MM.1S (cell line): Measurements from ENCODE around the gene RABEP1.

ENCODE experiments used
- DNase-seq: peaks from one replicate; pipeline ENCODE4 v3.0.0-alpha.2; 2015
- H2AFZ ChIP-seq: fragments of 300-600 bp; sonication (generic); 2 replicates; pipeline ENCODE4 v1.6.0; 2016; ENCODE audit warnings: antibody characterized with exemption, low read length
- H3F3A ChIP-seq: fragments of 300-600 bp; sonication (generic); 2 replicates; pipeline ENCODE4 v1.6.1; 2016; ENCODE audit warnings: mild to moderate bottlenecking, antibody characterized with exemption, low read length, moderate library complexity, mixed read lengths; ENCODE audit not compliant: insufficient read depth
- H3K27ac ChIP-seq: fragments of 300-600 bp; sonication (generic); 2 replicates; pipeline ENCODE4 v1.5.1; 2016; ENCODE audit warnings: mild to moderate bottlenecking, low read length
- H3K27me3 ChIP-seq: fragments of 300-600 bp; sonication (generic); replicated peaks from 2 replicates; pipeline ENCODE4 v1.6.0; 2016; ENCODE audit warnings: low read length; ENCODE audit not compliant: insufficient read depth
- H3K36me3 ChIP-seq: fragments of 300-600 bp; sonication (generic); replicated peaks from 2 replicates; pipeline ENCODE4 v1.6.1; 2016; ENCODE audit warnings: mild to moderate bottlenecking, low read length, mixed read lengths; ENCODE audit not compliant: insufficient read depth
- H3K4me1 ChIP-seq: fragments of 300-600 bp; sonication (generic); 2 replicates; pipeline ENCODE4 v1.6.1; 2016; ENCODE audit warnings: low read length, mixed read lengths
- H3K4me2 ChIP-seq: fragments of 300-600 bp; sonication (generic); 2 replicates; pipeline ENCODE4 v1.6.0; 2016; ENCODE audit warnings: low read depth, low read length
- H3K4me3 ChIP-seq: fragments of 300-600 bp; sonication (generic); 2 replicates; pipeline ENCODE4 v1.5.1; 2016; ENCODE audit warnings: low read length, mixed read lengths
- H3K79me2 ChIP-seq: fragments of 300-600 bp; sonication (generic); 2 replicates; pipeline ENCODE4 v1.6.1; 2016; ENCODE audit warnings: mixed run types, low read length, mixed read lengths
- H3K9ac ChIP-seq: fragments of 300-600 bp; sonication (generic); 2 replicates; pipeline ENCODE4 v1.6.1; 2016; ENCODE audit warnings: low read length, mixed read lengths
- H3K9me2 ChIP-seq: fragments of 300-600 bp; sonication (generic); replicated peaks from 2 replicates; pipeline ENCODE4 v1.6.1; 2016; ENCODE audit warnings: mild to moderate bottlenecking, low read length, mixed read lengths; ENCODE audit not compliant: insufficient read depth
- H3K9me3 ChIP-seq: fragments of 300-600 bp; sonication (generic); replicated peaks from 2 replicates; pipeline ENCODE4 v1.6.1; 2016; ENCODE audit warnings: mild to moderate bottlenecking, low read length, mixed read lengths; ENCODE audit not compliant: insufficient read depth
- H4K20me1 ChIP-seq: fragments of 300-600 bp; sonication (generic); 2 replicates; pipeline ENCODE4 v1.6.1; 2016; ENCODE audit warnings: mild to moderate bottlenecking, low read length, moderate library complexity, mixed read lengths; ENCODE audit not compliant: insufficient read depth
- EZH2 ChIP-seq: fragments of 300-600 bp; sonication (generic); optimal IDR thresholded peaks from 2 replicates; pipeline ENCODE3; 2017; ENCODE audit warnings: low read depth, mild to moderate bottlenecking, antibody characterized with exemption, low read length, mixed read lengths
- EZH2phosphoT487 ChIP-seq: fragments of 300-600 bp; sonication (generic); IDR thresholded peaks from 2 replicates; pipeline ENCODE4 v1.6.1; 2018; ENCODE audit warnings: antibody characterized with exemption, low read length
- TF ChIP-seq, protein P1 (sequence below): fragments of 300-600 bp; sonication (generic); IDR thresholded peaks from 2 replicates; pipeline ENCODE4 v1.5.1; 2016; ENCODE audit warnings: antibody characterized with exemption, low read length, mixed read lengths

Gene RABEP1

DNA sequence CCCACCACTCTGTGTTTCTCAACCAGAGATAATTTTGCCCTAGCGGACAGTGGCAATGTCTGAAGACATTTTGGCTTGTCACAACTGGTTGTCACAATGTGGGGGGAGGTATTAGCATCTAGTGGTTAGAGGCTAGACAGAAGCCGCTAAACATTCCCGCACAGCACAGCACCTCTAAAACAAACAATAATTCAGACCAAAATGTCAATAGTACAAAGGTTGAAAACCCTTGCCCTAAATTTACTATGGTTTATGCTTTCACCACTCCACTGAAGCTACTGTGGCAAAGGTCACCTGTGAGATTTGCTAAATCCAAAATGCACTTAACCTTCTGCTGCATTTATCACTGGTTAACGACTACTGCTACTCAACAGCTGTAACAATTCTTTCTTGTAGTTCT is 123.3 kb downstream of the RABEP1 start:
- Histone ChIP-seq H3K4me1 (no peaks in the 10 kb centered on the region), H3K9me2 (no peaks in the 10 kb centered on the region), H3K9ac (no peak overlapping the region), H2AFZ (no peak overlapping the region), H3K79me2 (peaks cover 54% of the 10 kb centered on the region), H3K9me3 (no peaks in the 10 kb centered on the region), H4K20me1 (no peaks in the 10 kb centered on the region), H3F3A (no peaks in the 10 kb centered on the region), H3K27me3 (no peaks in the 10 kb centered on the region), H3K27ac (no peak overlapping the region), H3K36me3 (peaks cover 33% of the 10 kb centered on the region), H3K4me2 (no peak overlapping the region), H3K4me3 (no peak overlapping the region)
- no peak for DNase-seq
- TF ChIP-seq EZH2: no peak
- TF ChIP-seq, protein P1, sequence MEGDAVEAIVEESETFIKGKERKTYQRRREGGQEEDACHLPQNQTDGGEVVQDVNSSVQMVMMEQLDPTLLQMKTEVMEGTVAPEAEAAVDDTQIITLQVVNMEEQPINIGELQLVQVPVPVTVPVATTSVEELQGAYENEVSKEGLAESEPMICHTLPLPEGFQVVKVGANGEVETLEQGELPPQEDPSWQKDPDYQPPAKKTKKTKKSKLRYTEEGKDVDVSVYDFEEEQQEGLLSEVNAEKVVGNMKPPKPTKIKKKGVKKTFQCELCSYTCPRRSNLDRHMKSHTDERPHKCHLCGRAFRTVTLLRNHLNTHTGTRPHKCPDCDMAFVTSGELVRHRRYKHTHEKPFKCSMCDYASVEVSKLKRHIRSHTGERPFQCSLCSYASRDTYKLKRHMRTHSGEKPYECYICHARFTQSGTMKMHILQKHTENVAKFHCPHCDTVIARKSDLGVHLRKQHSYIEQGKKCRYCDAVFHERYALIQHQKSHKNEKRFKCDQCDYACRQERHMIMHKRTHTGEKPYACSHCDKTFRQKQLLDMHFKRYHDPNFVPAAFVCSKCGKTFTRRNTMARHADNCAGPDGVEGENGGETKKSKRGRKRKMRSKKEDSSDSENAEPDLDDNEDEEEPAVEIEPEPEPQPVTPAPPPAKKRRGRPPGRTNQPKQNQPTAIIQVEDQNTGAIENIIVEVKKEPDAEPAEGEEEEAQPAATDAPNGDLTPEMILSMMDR: no peak

DNA sequence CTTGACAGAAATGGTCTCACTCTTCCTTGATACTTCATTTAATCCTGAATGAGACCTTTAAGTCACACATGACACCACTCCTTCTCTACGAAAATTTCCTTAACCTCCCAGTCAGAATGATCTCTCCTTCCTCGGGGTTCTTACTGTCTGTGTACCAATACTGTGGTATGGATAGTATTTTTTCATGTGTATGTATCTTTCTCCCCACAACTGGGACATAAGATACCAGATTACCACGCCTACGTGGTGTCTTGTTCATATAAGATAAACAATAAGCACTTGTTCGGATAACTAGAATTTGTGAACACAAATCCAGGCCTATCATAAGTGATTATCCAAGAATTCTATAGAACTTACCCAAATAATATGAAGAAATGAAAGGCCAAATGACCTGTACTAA is 126.1 kb downstream of the RABEP1 start:
- Histone ChIP-seq H3F3A (no peaks in the 10 kb centered on the region), H3K9me2 (no peaks in the 10 kb centered on the region), H3K4me2 (no peak overlapping the region), H3K9me3 (no peaks in the 10 kb centered on the region), H3K4me3 (no peak overlapping the region), H4K20me1 (no peaks in the 10 kb centered on the region), H3K36me3 (peaks cover 28% of the 10 kb centered on the region), H3K27me3 (no peaks in the 10 kb centered on the region), H2AFZ (no peak overlapping the region), H3K4me1 (no peaks in the 10 kb centered on the region), H3K79me2 (peaks cover 69% of the 10 kb centered on the region), H3K9ac (no peak overlapping the region), H3K27ac (no peak overlapping the region)
- no peak for DNase-seq
- TF ChIP-seq EZH2phosphoT487 (no peak), EZH2 (no peak)
- TF ChIP-seq, protein P1: no peak

DNA sequence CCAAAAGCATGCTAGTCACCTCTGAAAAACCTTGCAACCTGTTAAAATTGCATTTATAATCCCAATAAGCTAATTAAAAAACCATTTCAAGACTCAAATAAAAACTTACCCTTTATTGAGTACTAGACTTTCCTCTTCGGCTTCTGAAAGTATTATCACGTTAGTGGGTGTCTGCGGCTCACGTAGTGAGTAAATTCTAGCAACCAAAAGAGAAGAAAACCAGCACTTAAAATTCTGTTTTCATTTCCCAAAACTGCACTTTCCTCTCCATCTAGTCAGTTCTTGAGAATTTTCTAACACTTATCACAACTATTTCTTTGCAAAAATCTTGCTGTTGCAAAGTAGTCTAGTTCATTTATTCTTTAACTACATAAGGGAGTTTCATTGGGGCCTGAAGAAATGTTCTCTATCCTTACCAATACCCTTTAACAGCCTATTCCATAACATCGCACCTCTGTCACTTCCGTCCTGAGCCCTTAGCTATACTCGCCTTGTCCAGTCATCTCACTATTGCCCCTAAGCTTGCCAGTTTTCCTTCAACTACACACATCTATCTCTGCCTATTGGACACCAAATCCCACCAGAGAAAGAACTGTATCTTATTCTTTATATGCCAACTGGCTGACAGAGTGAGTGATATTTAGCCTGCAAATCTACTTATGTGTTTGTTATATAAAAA is 128.6 kb downstream of the RABEP1 start:
- Histone ChIP-seq H3K27me3 (no peaks in the 10 kb centered on the region), H3K27ac (no peak overlapping the region), H4K20me1 (no peaks in the 10 kb centered on the region), H3K4me1 (no peaks in the 10 kb centered on the region), H3K4me3 (no peak overlapping the region), H3K4me2 (no peak overlapping the region), H3K79me2 (peaks cover 82% of the 10 kb centered on the region), H2AFZ (no peak overlapping the region), H3K9me2 (no peaks in the 10 kb centered on the region), H3F3A (no peaks in the 10 kb centered on the region), H3K9me3 (no peaks in the 10 kb centered on the region), H3K9ac (no peak overlapping the region), H3K36me3 (peaks cover 26% of the 10 kb centered on the region)
- TF ChIP-seq, protein P1: no peak
- no peak for TF ChIP-seq EZH2phosphoT487
- no peak for TF ChIP-seq EZH2
- no peak for DNase-seq
